HG03175 (cell line): ENCODE measurements around the gene ZNF385C.
"Not testable (repeated sequence)": the region's sequence is repeated elsewhere in the genome, so short reads cannot be mapped to it uniquely, and the experiment has no call there.

Source experiments
- ATAC-seq: cut with Tn5 transposase; IDR thresholded peaks from one replicate; pipeline ENCODE4 v1.9.1; 2021; ENCODE audit warnings: mild to moderate bottlenecking, moderate library complexity; ENCODE audit not compliant: unreplicated experiment

Gene ZNF385C

GRCh38 chr17:42026857-42027589, 71.2 kb downstream of the ZNF385C start:
- no peak for ATAC-seq

DNA sequence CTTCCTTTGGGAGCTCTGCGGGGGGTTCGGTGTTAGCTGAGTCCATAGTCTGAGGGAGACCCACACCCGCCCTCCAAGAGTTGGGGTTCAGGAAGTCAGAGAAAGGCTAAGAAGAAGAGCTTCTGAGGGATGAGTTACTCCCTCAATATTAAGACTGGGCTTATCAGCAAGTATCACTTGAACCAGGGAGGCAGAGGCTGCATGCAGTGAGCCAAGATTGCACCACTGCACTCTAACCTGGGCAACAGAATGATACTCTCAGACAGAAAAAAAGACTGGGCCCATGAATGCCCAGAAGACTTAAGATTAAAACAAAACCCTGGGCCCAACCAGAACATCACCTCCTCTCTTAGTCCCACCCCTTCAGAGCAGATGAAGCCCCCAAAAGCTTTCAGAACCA, 72.3 kb downstream of the ZNF385C start:
- ATAC-seq, result no peak

DNA sequence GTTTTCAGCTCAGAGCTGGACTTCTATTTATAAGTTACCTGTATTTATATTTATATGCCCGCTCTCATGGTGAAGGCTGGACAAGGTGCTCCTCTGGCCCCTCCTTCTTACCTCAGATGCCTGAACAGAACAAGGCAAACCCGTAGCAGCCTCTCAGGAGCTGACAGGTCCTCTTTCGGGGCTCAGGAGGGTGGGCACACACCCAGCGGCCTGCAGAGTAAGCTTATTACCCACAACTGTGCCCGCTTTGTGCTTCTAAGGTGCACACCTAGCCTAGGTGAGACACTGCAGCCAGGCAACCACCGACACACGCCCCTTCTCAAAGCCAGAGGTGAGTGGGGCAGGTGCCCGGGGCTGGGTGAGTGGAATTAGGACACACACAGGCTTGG, 73.1 kb downstream of the ZNF385C start:
- no peak for ATAC-seq

GRCh38 chr17:42023524-42024349, 74.5 kb downstream of the ZNF385C start:
- ATAC-seq, result no peak

DNA sequence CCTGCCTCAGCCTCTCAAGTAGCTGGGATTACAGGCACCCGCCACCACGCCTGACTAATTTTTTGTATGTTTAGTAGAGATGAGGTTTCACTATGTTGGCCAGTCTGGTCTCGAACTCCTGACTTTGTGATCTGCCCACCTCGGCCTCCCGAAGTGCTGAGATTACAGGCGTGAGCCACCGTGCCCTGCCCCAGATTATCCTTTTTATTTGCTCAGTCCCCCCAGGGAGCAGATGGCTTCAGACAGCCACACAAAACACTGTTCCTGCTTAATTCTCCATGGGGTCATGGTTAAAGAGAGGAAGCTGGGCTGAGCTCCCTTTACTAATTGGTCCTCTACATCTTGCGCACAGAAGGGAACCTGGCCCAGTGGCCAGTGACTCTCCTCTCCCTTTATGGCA, 77.4 kb downstream of the ZNF385C start:
- ATAC-seq, result not testable (repeated sequence)

GRCh38 chr17:42019509-42020404, 78.5 kb downstream of the ZNF385C start, which contains the start of gene NKIRAS2:
Gene NKIRAS2 (plus strand): TSS chr17:42020090. CDS start chr17:42021578, 1,488 bp downstream.
- ATAC-seq, result peak; percentile 61

- no peak for ATAC-seq
These were observed 79.3 kb downstream of the ZNF385C start for GRCh38 chr17:42018988-42019387.

GRCh38 chr17:42018339-42018738, 79.9 kb downstream of the ZNF385C start:
- no peak for ATAC-seq

DNA sequence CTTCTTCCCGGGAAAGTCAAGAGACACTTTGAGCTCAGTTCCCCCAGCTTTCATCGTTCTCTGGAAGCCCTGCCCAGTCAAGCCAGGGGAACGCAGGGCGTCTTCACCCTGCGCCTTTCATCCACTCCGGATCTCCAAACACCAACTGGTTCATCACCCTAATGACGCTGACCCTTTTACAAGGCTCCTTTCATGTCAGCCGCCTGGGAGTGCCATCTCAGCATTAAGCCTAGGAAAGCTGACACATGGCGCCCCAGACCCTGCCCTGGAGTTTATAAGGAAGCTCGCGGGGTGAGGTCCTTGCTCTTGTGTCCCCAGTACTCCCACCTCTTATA, 80.4 kb downstream of the ZNF385C start:
- ATAC-seq, result peak; percentile 6

- ATAC-seq, result peak; percentile 89
These were observed 81.1 kb downstream of the ZNF385C start, which contains the start of gene DNAJC7 for GRCh38 chr17:42016941-42017865. Gene DNAJC7 (minus strand): TSS chr17:42017439. CDS start chr17:42017416, 23 bp downstream.

DNA sequence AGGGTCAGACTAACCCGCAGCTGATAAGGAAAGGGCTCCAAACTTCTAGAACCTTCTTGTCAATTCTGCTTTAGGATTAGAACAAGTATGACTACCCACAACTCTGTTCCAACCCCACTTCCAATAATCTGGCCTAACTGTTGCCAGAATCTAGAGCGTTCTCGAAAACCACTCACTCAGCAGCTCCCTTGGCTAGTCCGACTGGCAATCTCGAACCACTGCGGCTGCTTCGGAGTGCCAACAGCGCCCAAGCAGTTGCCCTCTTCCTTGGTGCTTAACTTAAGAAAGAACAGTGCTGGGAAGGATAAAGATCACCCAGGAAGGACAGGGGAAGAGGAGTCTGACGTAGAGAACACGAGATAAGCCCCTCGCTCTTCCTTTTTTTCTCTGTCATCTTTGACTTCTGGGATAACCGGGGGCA, 81.9 kb downstream of the ZNF385C start:
- no peak for ATAC-seq

- not testable (repeated sequence) for ATAC-seq
These were observed 84.5 kb downstream of the ZNF385C start for GRCh38 chr17:42013740-42014139.

DNA sequence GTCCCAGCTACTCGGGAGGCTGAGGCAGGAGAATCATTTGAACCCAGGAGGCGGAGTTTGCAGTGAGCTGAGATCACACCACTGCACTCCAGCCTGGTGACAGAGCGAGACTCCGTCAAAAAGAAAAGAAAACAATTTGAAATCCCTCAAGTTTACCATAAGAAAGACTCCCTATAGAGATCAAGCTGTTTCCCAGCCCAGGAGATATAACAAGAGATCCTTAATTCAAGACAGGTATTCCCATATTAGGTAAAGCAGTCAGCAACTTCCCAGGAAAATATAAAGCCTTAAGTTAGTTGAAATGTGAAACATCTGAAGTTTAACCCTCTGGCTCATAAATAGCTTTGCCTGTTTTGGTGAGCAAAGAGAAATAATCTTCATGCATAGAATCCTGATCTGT, 85.9 kb downstream of the ZNF385C start:
- ATAC-seq, result not testable (repeated sequence)

GRCh38 chr17:42010898-42011516, 87.3 kb downstream of the ZNF385C start:
- ATAC-seq, result no peak

GRCh38 chr17:42010266-42010680, 88.0 kb downstream of the ZNF385C start:
- not testable (repeated sequence) for ATAC-seq

DNA sequence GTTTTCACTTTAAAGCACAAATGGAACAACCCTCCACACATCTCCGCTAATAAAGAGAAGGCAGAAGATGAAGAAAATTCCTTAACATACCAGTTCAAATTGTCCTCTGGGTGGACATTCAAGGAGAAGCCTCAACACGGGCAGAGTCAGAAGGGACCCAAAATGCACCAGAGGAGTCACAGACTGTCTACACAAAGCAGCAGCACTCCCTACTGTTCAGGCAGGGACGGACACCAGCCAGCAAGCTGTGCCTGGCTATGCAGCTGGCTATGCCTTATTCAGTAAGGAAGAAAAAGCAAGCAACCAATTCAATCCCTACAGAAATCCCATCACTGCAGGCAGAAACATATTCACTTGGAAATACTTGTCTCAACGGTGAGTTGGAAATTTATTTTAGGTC, 89.1 kb downstream of the ZNF385C start:
- ATAC-seq, result no peak

DNA sequence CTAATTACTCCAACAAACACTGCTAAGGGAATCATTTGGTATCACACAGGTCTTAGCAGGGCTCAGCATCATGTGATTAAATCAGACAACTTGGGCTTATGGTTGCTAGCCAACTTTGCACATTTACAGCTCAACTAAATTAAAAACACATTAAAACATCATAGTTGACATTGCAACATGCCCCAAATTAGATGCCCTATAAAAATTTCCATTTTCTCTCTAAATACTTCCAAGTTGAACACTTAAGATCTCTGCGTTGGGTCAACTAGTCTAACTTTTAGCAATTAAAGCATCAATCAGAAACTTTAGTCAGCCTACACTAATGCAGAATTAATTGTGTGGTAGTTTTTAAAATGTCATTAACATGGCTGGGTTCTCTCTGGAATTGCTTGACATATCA, 93.1 kb downstream of the ZNF385C start:
- no peak for ATAC-seq

- ATAC-seq, result no peak
These were observed 95.4 kb downstream of the ZNF385C start for GRCh38 chr17:42002792-42003301.

GRCh38 chr17:42002175-42002791, 96.0 kb downstream of the ZNF385C start:
- no peak for ATAC-seq
